22Rv1 (cell line): Measurements from ENCODE around the gene PPM1H.

ENCODE experiments used
- ZFX ChIP-seq: fragments of 450-650 bp; IDR thresholded peaks from 2 replicates; pipeline ENCODE4 v1.6.1; 2017; ENCODE audit warnings: antibody characterized with exemption, borderline replicate concordance
- TF ChIP-seq, protein P1 (sequence below): fragments of 450-650 bp; IDR thresholded peaks from 2 replicates; pipeline ENCODE4 v1.5.1; 2017; ENCODE audit warnings: mild to moderate bottlenecking

DNA sequence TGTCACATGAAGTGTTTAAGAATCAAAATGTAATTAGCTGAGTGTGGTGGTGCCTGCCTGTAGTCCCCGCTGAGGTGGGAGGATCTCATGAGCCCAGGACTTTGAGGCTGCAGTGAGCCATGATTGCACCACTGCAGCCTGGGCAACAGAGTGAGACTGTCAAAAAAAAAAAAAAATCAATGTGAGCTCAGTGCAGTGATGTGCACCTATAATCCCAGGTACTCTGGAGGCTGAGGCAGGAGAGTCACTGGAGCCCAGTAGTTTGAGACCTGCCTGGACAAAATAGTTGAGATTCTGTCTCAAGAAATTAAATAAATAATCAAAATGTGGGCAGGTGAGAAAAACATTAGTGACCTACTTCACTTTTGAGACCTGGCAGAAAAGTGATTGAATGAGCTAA lies 328.3 kb downstream of the PPM1H start:
- TF ChIP-seq ZFX = no peak
- TF ChIP-seq, protein P1, sequence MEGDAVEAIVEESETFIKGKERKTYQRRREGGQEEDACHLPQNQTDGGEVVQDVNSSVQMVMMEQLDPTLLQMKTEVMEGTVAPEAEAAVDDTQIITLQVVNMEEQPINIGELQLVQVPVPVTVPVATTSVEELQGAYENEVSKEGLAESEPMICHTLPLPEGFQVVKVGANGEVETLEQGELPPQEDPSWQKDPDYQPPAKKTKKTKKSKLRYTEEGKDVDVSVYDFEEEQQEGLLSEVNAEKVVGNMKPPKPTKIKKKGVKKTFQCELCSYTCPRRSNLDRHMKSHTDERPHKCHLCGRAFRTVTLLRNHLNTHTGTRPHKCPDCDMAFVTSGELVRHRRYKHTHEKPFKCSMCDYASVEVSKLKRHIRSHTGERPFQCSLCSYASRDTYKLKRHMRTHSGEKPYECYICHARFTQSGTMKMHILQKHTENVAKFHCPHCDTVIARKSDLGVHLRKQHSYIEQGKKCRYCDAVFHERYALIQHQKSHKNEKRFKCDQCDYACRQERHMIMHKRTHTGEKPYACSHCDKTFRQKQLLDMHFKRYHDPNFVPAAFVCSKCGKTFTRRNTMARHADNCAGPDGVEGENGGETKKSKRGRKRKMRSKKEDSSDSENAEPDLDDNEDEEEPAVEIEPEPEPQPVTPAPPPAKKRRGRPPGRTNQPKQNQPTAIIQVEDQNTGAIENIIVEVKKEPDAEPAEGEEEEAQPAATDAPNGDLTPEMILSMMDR = no peak
